Spleen (tissue), 11 donors: Measurements from ENCODE around the gene HEPACAM. TPM values are rescaled to one million over a fixed set of nuclear protein-coding genes. Genes with fewer than 3 reads are reported as not detected.
A peak's percentile ranks its signal among the peaks of the same experiment; 100 is the strongest.

Source experiments
- DNase-seq: peaks from one replicate; pipeline ENCODE4 v3.0.0-alpha.2; 2020
- H3K27ac ChIP-seq, 8 donors: fragments of 200-600 bp; sonication (generic) in 7 of 8; 1 replicate in 4 of 8; 2 replicates in 4 of 8; pipeline versions ENCODE4 v1.5.0 to v1.8.0; 2016 to 2021; ENCODE audit warnings: inconsistent platforms in 4 of 8, mild to moderate bottlenecking in 4 of 8, moderate library complexity in 1 of 8
- H3K27me3 ChIP-seq, 7 donors: fragments of 200-600 bp; sonication (generic) in 6 of 7; replicated peaks in 1 of 7; 1 replicate in 4 of 7; 2 replicates in 3 of 7; pipeline versions ENCODE4 v1.5.0 to v1.8.0; 2016 to 2021; ENCODE audit warnings: inconsistent platforms in 3 of 7, mild to moderate bottlenecking in 1 of 7
- H3K36me3 ChIP-seq, 6 donors: fragments of 200-600 bp; sonication (generic) in 5 of 6; 1 replicate in 4 of 6; 2 replicates in 2 of 6; pipeline versions ENCODE4 v1.5.0 to v1.8.0; 2016 to 2021; ENCODE audit warnings: inconsistent platforms in 2 of 6
- H3K4me1 ChIP-seq, 6 donors: fragments of 200-600 bp; sonication (generic) in 5 of 6; 1 replicate in 3 of 6; 2 replicates in 3 of 6; pipeline versions ENCODE4 v1.5.0 to v1.8.0; 2016 to 2021; ENCODE audit warnings: inconsistent platforms in 3 of 6
- H3K4me3 ChIP-seq, 8 donors: fragments of 200-600 bp; sonication (generic) in 7 of 8; 1 replicate in 4 of 8; 2 replicates in 4 of 8; pipeline versions ENCODE4 v1.5.0 to v1.8.0; 2016 to 2021; ENCODE audit warnings: inconsistent platforms in 4 of 8, mild to moderate bottlenecking in 4 of 8, moderate library complexity in 2 of 8
- H3K9me3 ChIP-seq, 8 donors: fragments of 200-600 bp; sonication (generic) in 7 of 8; 1 replicate in 4 of 8; 2 replicates in 4 of 8; pipeline versions ENCODE4 v1.5.0 to v1.8.0; 2016 to 2021; ENCODE audit warnings: inconsistent platforms in 4 of 8
- POLR2A ChIP-seq, 3 donors: fragments of 450-650 bp; IDR thresholded peaks; one replicate each; pipeline ENCODE4 v1.5.1; 2017; ENCODE audit warnings: antibody characterized with exemption in 3 of 3, mild to moderate bottlenecking in 1 of 3
- POLR2AphosphoS5 ChIP-seq, 3 donors: sonication (generic); formaldehyde crosslinking; IDR thresholded peaks; one replicate each; pipeline ENCODE4 v1.5.1; 2017; ENCODE audit warnings: antibody characterized with exemption in 3 of 3
- WGBS, 5 donors: extraction: QIAGEN DNeasy Blood & Tissue Kit in 3 of 5; methylation state at CpG; one replicate each; pipeline versions ENCODE4 v1.1.5 to v1.1.7; 2013 to 2018; 5-methylcytosine and 5-hydroxymethylcytosine counted together
- intact Hi-C: fragments of 100-400 bp; cut with DNase I; formaldehyde crosslinking; loops from one replicate; pipeline ENCODE4 v1.15.0; 2023; ENCODE audit warnings: low total_unique reads
- polyA plus RNA-seq, 3 donors: library from polyadenylated mRNA; stranded (reverse); fragments of 200-250 nt; gene quantifications; one replicate each; pipeline ENCODE4 v1.2.1, GENCODE V29; 2013
- total RNA-seq, 7 donors: library from RNA; depleted of rRNA in 3 of 7; stranded (reverse); fragments of >200 nt in 3 of 7; fragmentation: NEBNext Ultra II Directional in 4 of 7; extraction: Animal tissue kit (Norgen Biotek cat#: 25700) in 4 of 7; gene quantifications; one replicate each; pipeline versions ENCODE4 v1.1.0 to v1.2.1, GENCODE V29; 2016 to 2021
- TF ChIP-seq, protein P1 (sequence below), 11 experiments: fragments of 200-600 bp in 7 of 11; fragments of 450-650 bp in 4 of 11; sonication (generic) in 4 of 11; IDR thresholded peaks in 8 of 11; conservative IDR thresholded peaks in 3 of 11; 1 replicate in 7 of 11; 2 replicates in 4 of 11; pipeline versions ENCODE4 v1.4.0 to v1.8.0; 2016 to 2021; ENCODE audit warnings: antibody characterized with exemption in 11 of 11, inconsistent platforms in 4 of 11, mild to moderate bottlenecking in 1 of 11
- donor health status: healthy with polysubstance abuse.
- donor health status: DM: no; HTN: no; CAD: no; lungs with moderate emphysema.
- donor health status: DM: no; HTN: no; CAD: no.
- donor health status: Bipolar disorder and iron deficiency.
- donor health status: healthy.
- donor health status: DM: no; HTN: no; CAD: no.
- donor health status: DM: yes; HTN: yes; CAD: no.

The HEPACAM gene
- total and polyA plus RNA-seq, 10 donors = 0.04 to 2.7 (median 0.30) TPM; not detected in 6

GRCh38 chr11:124890151-124890550 is 45.7 kb downstream of the HEPACAM start:
- H3K27ac ChIP-seq = peak overlapping the region in 2 of 8 donors; percentile 22 to 32

DNA sequence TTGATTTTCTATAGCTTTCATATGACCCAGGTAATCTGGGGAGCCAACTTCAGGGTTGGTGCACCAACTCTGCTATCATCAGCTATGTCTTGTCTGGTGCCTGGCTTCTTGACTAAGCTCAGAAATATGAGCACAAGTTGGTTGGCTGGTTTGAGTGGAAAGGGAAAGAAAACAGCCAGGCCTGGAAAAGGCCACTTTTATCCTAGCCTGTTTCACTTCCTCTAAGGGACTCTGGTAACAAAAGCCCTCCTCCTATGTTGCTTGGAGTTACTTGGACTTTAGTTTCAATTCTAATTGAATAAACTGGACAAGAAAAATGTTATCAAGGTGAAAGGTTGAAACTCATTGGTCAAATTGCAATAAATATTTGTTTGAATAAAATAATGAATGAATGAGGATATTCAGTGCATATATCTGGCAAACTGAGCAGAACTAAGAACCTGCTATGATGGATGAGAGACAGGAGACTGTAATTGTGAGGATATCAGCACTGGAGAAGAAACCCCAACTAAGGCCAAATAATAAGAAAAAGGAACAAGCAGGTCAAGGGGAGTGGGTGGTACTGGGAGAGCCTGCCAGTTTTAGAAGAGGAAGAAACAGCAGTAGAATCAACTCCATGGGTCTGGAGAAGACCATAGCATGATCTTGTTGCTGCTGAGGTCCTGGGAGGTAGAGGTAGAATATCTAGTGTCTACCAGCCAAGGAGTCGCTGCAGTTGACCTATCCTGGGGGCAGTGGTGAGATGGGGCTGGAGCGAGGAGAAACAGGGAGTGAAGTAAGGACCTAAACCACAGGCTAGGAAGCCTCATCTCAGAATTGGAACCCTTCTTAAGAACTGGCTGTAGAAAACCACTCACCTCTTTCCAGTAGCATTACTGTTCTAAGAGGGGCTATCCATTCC is 46.4 kb downstream of the HEPACAM start:
- Histone ChIP-seq H3K9me3 (no peaks in the 10 kb centered on the region), H3K27ac (peak overlapping the region in 5 of 8 donors; percentile 11 to 42 (median 32)), H3K27me3 (peaks cover 0 to 4% (median 0%) of the 10 kb centered on the region in 7 donors), H3K4me1 (peaks cover 4 to 99% (median 59%) of the 10 kb centered on the region in 6 donors), H3K36me3 (peaks cover 0 to 49% (median 0%) of the 10 kb centered on the region in 6 donors), H3K4me3 (no peak overlapping the region)
- no peak for DNase-seq
- TF ChIP-seq, protein P1, sequence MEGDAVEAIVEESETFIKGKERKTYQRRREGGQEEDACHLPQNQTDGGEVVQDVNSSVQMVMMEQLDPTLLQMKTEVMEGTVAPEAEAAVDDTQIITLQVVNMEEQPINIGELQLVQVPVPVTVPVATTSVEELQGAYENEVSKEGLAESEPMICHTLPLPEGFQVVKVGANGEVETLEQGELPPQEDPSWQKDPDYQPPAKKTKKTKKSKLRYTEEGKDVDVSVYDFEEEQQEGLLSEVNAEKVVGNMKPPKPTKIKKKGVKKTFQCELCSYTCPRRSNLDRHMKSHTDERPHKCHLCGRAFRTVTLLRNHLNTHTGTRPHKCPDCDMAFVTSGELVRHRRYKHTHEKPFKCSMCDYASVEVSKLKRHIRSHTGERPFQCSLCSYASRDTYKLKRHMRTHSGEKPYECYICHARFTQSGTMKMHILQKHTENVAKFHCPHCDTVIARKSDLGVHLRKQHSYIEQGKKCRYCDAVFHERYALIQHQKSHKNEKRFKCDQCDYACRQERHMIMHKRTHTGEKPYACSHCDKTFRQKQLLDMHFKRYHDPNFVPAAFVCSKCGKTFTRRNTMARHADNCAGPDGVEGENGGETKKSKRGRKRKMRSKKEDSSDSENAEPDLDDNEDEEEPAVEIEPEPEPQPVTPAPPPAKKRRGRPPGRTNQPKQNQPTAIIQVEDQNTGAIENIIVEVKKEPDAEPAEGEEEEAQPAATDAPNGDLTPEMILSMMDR (IDR thresholded peaks at IDR 0.05 in 8 of 11, conservative IDR thresholded peaks at IDR 0.05 in 3 of 11) = no peak
- no peak for TF ChIP-seq POLR2A (IDR thresholded peaks at IDR 0.05)
- TF ChIP-seq POLR2AphosphoS5 (IDR thresholded peaks at IDR 0.05) = peak in 1 of 3 donors; percentile 26
- 76 to 90% (median 88%) methylated on average over 2 of the region's 2 CpGs for WGBS, 5 donors
- intact Hi-C loops = no loop called here

More at GRCh38 chr11:124890151-124890550, 45.7 kb downstream of the HEPACAM start:
- Histone ChIP-seq H3K36me3 (peaks cover 0 to 56% (median 0%) of the 10 kb centered on the region in 6 donors), H3K4me3 (no peak overlapping the region), H3K9me3 (no peaks in the 10 kb centered on the region), H3K4me1 (peaks cover 4 to 100% (median 57%) of the 10 kb centered on the region in 6 donors), H3K27me3 (peaks cover 0 to 4% (median 0%) of the 10 kb centered on the region in 7 donors)
- WGBS, 5 donors = 80 to 94% (median 88%) methylated on average over 2 of the region's 2 CpGs
- no peak for DNase-seq
- intact Hi-C loops = no loop called here
- TF ChIP-seq POLR2A (IDR thresholded peaks at IDR 0.05) = no peak

DNA sequence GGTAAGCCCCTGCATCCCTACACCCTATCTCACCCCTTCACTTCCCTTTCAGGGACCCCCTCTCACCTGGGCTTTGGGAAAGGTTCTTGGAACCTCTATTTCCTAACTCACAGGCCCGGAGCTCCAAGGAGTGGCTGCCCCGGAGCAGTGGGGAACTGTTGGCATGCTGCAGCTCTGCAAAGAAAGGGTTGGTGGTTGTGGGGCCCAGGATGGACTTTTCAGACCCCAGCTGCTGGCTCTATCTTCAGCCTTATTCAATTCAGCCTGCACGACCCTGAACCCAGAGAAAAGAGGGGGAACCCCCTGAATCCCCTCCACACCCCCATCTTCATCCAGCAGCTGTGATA is 48.2 kb downstream of the HEPACAM start:
- TF ChIP-seq POLR2AphosphoS5 (IDR thresholded peaks at IDR 0.05) (peak in 1 of 3 donors; percentile 20), POLR2A (IDR thresholded peaks at IDR 0.05) (no peak)
- TF ChIP-seq, protein P1 (IDR thresholded peaks at IDR 0.05 in 8 of 11, conservative IDR thresholded peaks at IDR 0.05 in 3 of 11) = no peak
- H3K27me3 ChIP-seq = no peaks in the 10 kb centered on the region
- peaks cover 8 to 98% (median 60%) of the 10 kb centered on the region in 6 donors for H3K4me1 ChIP-seq
- intact Hi-C loops = no loop called here
- H3K27ac ChIP-seq = peak overlapping the region in 5 of 8 donors; percentile 11 to 79 (median 33)
- DNase-seq = no peak
- WGBS, 5 donors = 63 to 85% (median 80%) methylated on average over 2 to 3 of the region's 3 CpGs
- H3K36me3 ChIP-seq = peaks cover 0 to 45% (median 0%) of the 10 kb centered on the region in 6 donors
- H3K4me3 ChIP-seq = no peak overlapping the region
- H3K9me3 ChIP-seq = no peaks in the 10 kb centered on the region

GRCh38 chr11:124886978-124887666 is 48.7 kb downstream of the HEPACAM start:
- Histone ChIP-seq H3K4me1 (peaks cover 8 to 96% (median 62%) of the 10 kb centered on the region in 6 donors), H3K27ac (peak overlapping the region in 5 of 8 donors; percentile 11 to 79 (median 33)), H3K4me3 (no peak overlapping the region), H3K36me3 (peaks cover 0 to 40% (median 0%) of the 10 kb centered on the region in 6 donors), H3K9me3 (no peaks in the 10 kb centered on the region), H3K27me3 (no peaks in the 10 kb centered on the region)
- 86 to 94% (median 90%) methylated on average over 10 to 12 of the region's 12 CpGs for WGBS, 5 donors
- peak in 2 of 3 donors; percentile 33 to 50 for TF ChIP-seq POLR2AphosphoS5 (IDR thresholded peaks at IDR 0.05)
- TF ChIP-seq, protein P1 (IDR thresholded peaks at IDR 0.05 in 8 of 11, conservative IDR thresholded peaks at IDR 0.05 in 3 of 11) = no peak
- DNase-seq = no peak
- intact Hi-C loops = no loop called here
